HEK293 (cell line): ENCODE results near the gene ALDH3A1.

Experiments
- CTCF ChIA-PET: fragments of 350-600 bp; formaldehyde crosslinking; extraction: SDS; loops from one replicate; lab custom pipeline; 2021; ENCODE audit warnings: antibody characterized with exemption; lab: Yijun Ruan, JAX
- POLR2A ChIA-PET: fragments of 300-600 bp; formaldehyde crosslinking; extraction: SDS; loops from one replicate; lab custom pipeline; 2020; ENCODE audit warnings: antibody characterized with exemption, inconsistent platforms; lab: Yijun Ruan, JAX
- H3K27ac ChIP-seq: fragments of 200-500 bp; sonication (Bioruptor generic); 2 replicates; pipeline ENCODE4 v1.5.1; 2014; ENCODE audit warnings: low read depth, low read length, control low read depth, inconsistent platforms; ENCODE audit errors: extremely low read depth
- H3K36me3 ChIP-seq, 2 experiments: fragments of 200-500 bp in 1 of 2; sonication (Bioruptor generic) in 1 of 2; 1 replicate in 1 of 2; 2 replicates in 1 of 2; pipeline ENCODE4 v1.5.1; 2014 to 2017; ENCODE audit warnings: inconsistent platforms in 2 of 2, low read length in 2 of 2; ENCODE audit not compliant: control insufficient read depth in 2 of 2, insufficient read depth in 1 of 2
- H3K4me1 ChIP-seq: fragments of 200-500 bp; sonication (Bioruptor generic); 2 replicates; pipeline ENCODE4 v1.5.1; 2014; ENCODE audit warnings: mild to moderate bottlenecking, low read length, inconsistent platforms; ENCODE audit not compliant: control insufficient read depth, insufficient read depth
- H3K4me3 ChIP-seq: 2 replicates; pipeline ENCODE4 v1.5.1; 2011; ENCODE audit warnings: low read depth, mild to moderate bottlenecking, control low read depth, low read length, moderate library complexity
- H3K9me3 ChIP-seq: fragments of 200-500 bp; sonication (Bioruptor generic); 2 replicates; pipeline ENCODE4 v1.5.1; 2014; ENCODE audit warnings: low read depth, low read length, inconsistent platforms; ENCODE audit not compliant: control insufficient read depth, insufficient read depth
- FEZF1 ChIP-seq: fragments of 450-650 bp; formaldehyde crosslinking; IDR thresholded peaks from 2 replicates; pipeline ENCODE4 v1.5.1; 2016; ENCODE audit warnings: missing biosample characterization, missing genetic modification characterization
- KLF7 ChIP-seq: fragments of 450-650 bp; formaldehyde crosslinking; IDR thresholded peaks from 2 replicates; pipeline ENCODE4 v1.5.1; 2016; ENCODE audit warnings: missing biosample characterization, missing genetic modification characterization, borderline replicate concordance
- OSR2 ChIP-seq: fragments of 450-650 bp; formaldehyde crosslinking; IDR thresholded peaks from 2 replicates; pipeline ENCODE4 v1.5.1; 2016; ENCODE audit warnings: missing biosample characterization, missing genetic modification characterization
- RBAK ChIP-seq: fragments of 450-650 bp; formaldehyde crosslinking; IDR thresholded peaks from 2 replicates; pipeline ENCODE4 v1.5.1; 2016; ENCODE audit warnings: missing biosample characterization, missing genetic modification characterization
- SALL2 ChIP-seq: fragments of 450-650 bp; formaldehyde crosslinking; IDR thresholded peaks from 2 replicates; pipeline ENCODE4 v1.5.0; 2017; ENCODE audit warnings: missing biosample characterization, mild to moderate bottlenecking, missing genetic modification characterization, borderline replicate concordance
- TCF7L2 ChIP-seq: IDR thresholded peaks from 2 replicates; pipeline ENCODE4 v1.6.1; 2011; ENCODE audit warnings: low read depth, mild to moderate bottlenecking, inconsistent platforms, low read length, moderate library complexity, borderline replicate concordance
- ZBTB17 ChIP-seq: fragments of 450-650 bp; formaldehyde crosslinking; IDR thresholded peaks from 2 replicates; pipeline ENCODE4 v1.5.1; 2016; ENCODE audit warnings: missing biosample characterization, missing genetic modification characterization
- ZIC2 ChIP-seq: fragments of 450-650 bp; formaldehyde crosslinking; IDR thresholded peaks from 2 replicates; pipeline ENCODE4 v1.5.1; 2016; ENCODE audit warnings: missing biosample characterization, missing genetic modification characterization
- ZNF112 ChIP-seq: fragments of 450-650 bp; formaldehyde crosslinking; IDR thresholded peaks from 2 replicates; pipeline ENCODE4 v1.5.0; 2017; ENCODE audit warnings: missing biosample characterization, missing genetic modification characterization
- ZNF23 ChIP-seq: fragments of 450-650 bp; formaldehyde crosslinking; IDR thresholded peaks from 2 replicates; pipeline ENCODE4 v1.5.1; 2016; ENCODE audit warnings: missing biosample characterization, missing genetic modification characterization, borderline replicate concordance
- ZNF514 ChIP-seq: fragments of 450-650 bp; formaldehyde crosslinking; IDR thresholded peaks from 2 replicates; pipeline ENCODE4 v1.5.1; 2016; ENCODE audit warnings: missing biosample characterization, missing genetic modification characterization
- ZNF610 ChIP-seq: fragments of 450-650 bp; formaldehyde crosslinking; IDR thresholded peaks from 2 replicates; pipeline ENCODE4 v1.5.1; 2016; ENCODE audit warnings: missing biosample characterization, missing genetic modification characterization, borderline replicate concordance
- ZNF670 ChIP-seq: fragments of 450-650 bp; formaldehyde crosslinking; IDR thresholded peaks from 2 replicates; pipeline ENCODE4 v1.5.1; 2016; ENCODE audit warnings: missing biosample characterization, missing genetic modification characterization, low read depth
- ZNF791 ChIP-seq: fragments of 450-650 bp; formaldehyde crosslinking; IDR thresholded peaks from 2 replicates; pipeline ENCODE4 v1.5.1; 2016; ENCODE audit warnings: missing biosample characterization, missing genetic modification characterization
- ZSCAN16 ChIP-seq: fragments of 450-650 bp; formaldehyde crosslinking; IDR thresholded peaks from 2 replicates; pipeline ENCODE4 v1.5.1; 2016; ENCODE audit warnings: missing biosample characterization, missing genetic modification characterization
- ZSCAN23 ChIP-seq: fragments of 450-650 bp; formaldehyde crosslinking; IDR thresholded peaks from 2 replicates; pipeline ENCODE4 v1.5.1; 2016; ENCODE audit warnings: missing biosample characterization, missing genetic modification characterization
- TF ChIP-seq, protein P1 (sequence below): fragments of 450-650 bp; formaldehyde crosslinking; IDR thresholded peaks from 2 replicates; pipeline ENCODE4; 2016; ENCODE audit warnings: missing biosample characterization, missing genetic modification characterization
- TF ChIP-seq, protein P2 (sequence below): fragments of 450-650 bp; formaldehyde crosslinking; IDR thresholded peaks from 2 replicates; pipeline ENCODE4 v1.5.1; 2016; ENCODE audit warnings: missing biosample characterization, missing genetic modification characterization
- TF ChIP-seq, protein P3 (sequence below): fragments of 450-650 bp; formaldehyde crosslinking; conservative IDR thresholded peaks from 2 replicates; pipeline ENCODE4 v1.5.1; 2016; ENCODE audit warnings: low read depth, missing biosample characterization, missing genetic modification characterization

ALDH3A1 gene

GRCh38 chr17:19741832-19742457 is 6.2 kb downstream of the ALDH3A1 start:
- no peak for TF ChIP-seq FEZF1 (tag by site-specific recombination)
- peaks cover 3% of the 10 kb centered on the region; the same call in 1 of the 2 replicates for H3K4me1 ChIP-seq
- no peak overlapping the region for H3K27ac ChIP-seq
- no peak overlapping the region for H3K4me3 ChIP-seq
- CTCF ChIA-PET: interaction anchor here (1.0 to 7.3 kb wide), 3 partner anchors 12 to 19 kb away, joined by 3 to 80 read pairs (median 4); no protein-coding TSS in a partner anchor
- no peaks in the 10 kb centered on the region for H3K36me3 ChIP-seq
- H3K9me3 ChIP-seq: no peaks in the 10 kb centered on the region
- POLR2A ChIA-PET: interaction anchor here (1.4 kb wide), 1 partner anchor 93 kb away, joined by 4 read pairs; the partner anchor contains the start of gene ALDH3A2

GRCh38 chr17:19740933-19741332 is 7.2 kb downstream of the ALDH3A1 start:
- no peak for TF ChIP-seq ZSCAN23 (tag by site-specific recombination)
- TF ChIP-seq ZIC2 (tag by site-specific recombination): no peak
- TF ChIP-seq KLF7 (tag by site-specific recombination): no peak
- no peak for TF ChIP-seq ZNF112
- TF ChIP-seq SALL2 (tag by site-specific recombination): no peak
- TF ChIP-seq ZNF514 (tag by site-specific recombination): no peak
- TF ChIP-seq ZBTB17 (tag by site-specific recombination): no peak
- TF ChIP-seq ZNF610 (tag by site-specific recombination): no peak
- no peak for TF ChIP-seq OSR2
- TF ChIP-seq, all 188 proteins: peak for 0
- ChIA-PET CTCF (interaction anchor here (0.6 to 7.3 kb wide), 5 partner anchors 13 to 378 kb away, joined by 3 to 80 read pairs (median 4); partner anchors contain the start of gene B9D1), POLR2A (interaction anchor here (1.4 kb wide), 1 partner anchor 92 kb away, joined by 4 read pairs; the partner anchor contains the start of gene ALDH3A2)
- Histone ChIP-seq H3K36me3 (no peaks in the 10 kb centered on the region), H3K4me1 (peaks cover 3% of the 10 kb centered on the region; the same call in 1 of the 2 replicates), H3K9me3 (no peaks in the 10 kb centered on the region), H3K27ac (no peak overlapping the region), H3K4me3 (no peak overlapping the region)

DNA sequence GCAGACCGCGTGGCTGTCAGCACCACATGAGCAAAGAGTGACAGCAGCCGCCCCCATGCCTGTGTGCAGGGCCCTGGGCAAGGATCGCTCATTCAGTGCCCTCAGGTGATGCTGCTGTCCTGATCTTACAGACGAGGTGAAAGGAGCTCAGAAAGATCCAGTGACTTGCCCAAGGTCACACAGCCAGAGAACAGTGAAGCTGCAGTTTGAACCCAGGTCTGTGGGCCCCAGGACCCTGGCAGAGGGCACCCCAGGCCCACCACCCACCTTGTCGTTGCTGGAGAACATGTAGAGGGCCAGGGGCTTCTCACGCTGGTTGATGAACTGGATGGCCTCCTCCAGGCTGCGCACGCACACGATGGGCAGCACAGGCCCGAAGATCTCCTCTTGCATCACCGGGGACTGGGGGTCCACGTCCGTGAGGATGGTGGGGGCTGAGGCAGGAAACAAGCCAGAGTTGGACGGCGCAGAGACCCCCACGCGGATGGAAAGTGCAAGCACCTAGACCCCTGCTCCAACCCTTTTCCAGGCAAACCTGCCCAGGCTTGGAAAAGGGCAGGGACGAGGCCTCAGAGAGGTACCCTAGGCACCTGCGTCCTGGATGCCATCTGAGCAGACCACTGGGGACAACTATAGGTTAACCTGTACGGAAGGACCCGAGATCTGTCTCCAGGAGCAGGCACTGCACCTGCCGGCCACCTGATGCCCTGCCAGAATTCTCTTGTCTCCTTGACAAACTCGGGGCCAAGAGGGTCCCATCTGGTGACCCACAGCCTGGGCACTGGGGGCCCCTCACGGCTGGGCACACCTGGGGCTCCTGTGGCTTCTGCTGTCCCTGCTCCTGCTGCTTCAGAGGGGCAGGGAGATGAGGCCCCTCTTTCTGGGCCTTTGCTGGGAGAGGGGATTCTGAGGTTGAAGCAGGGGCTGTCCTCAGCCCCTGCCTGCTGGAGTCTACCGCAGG is 8.6 kb downstream of the ALDH3A1 start:
- no peaks in the 10 kb centered on the region for H3K36me3 ChIP-seq
- ChIA-PET POLR2A (no interaction called here), CTCF (interaction anchor here (1.0 to 7.3 kb wide), 2 partner anchors 22 to 27 kb away, joined by 3 to 80 read pairs; no protein-coding TSS in a partner anchor)
- no peaks in the 10 kb centered on the region for H3K4me1 ChIP-seq
- H3K4me3 ChIP-seq: no peak overlapping the region
- no peaks in the 10 kb centered on the region for H3K9me3 ChIP-seq
- H3K27ac ChIP-seq: no peak overlapping the region
- TF ChIP-seq, protein P1, sequence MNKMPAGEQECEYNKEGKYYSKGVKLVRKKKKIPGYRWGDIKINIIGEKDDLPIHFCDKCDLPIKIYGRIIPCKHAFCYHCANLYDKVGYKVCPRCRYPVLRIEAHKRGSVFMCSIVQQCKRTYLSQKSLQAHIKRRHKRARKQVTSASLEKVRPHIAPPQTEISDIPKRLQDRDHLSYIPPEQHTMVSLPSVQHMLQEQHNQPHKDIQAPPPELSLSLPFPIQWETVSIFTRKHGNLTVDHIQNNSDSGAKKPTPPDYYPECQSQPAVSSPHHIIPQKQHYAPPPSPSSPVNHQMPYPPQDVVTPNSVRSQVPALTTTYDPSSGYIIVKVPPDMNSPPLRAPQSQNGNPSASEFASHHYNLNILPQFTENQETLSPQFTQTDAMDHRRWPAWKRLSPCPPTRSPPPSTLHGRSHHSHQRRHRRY: no peak
- TF ChIP-seq, protein P2, sequence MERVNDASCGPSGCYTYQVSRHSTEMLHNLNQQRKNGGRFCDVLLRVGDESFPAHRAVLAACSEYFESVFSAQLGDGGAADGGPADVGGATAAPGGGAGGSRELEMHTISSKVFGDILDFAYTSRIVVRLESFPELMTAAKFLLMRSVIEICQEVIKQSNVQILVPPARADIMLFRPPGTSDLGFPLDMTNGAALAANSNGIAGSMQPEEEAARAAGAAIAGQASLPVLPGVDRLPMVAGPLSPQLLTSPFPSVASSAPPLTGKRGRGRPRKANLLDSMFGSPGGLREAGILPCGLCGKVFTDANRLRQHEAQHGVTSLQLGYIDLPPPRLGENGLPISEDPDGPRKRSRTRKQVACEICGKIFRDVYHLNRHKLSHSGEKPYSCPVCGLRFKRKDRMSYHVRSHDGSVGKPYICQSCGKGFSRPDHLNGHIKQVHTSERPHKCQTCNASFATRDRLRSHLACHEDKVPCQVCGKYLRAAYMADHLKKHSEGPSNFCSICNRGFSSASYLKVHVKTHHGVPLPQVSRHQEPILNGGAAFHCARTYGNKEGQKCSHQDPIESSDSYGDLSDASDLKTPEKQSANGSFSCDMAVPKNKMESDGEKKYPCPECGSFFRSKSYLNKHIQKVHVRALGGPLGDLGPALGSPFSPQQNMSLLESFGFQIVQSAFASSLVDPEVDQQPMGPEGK (tag by site-specific recombination): no peak
- TF ChIP-seq ZSCAN16 (tag by site-specific recombination) (no peak), TCF7L2 (no peak), ZNF670 (tag by site-specific recombination) (no peak), RBAK (tag by site-specific recombination) (no peak), ZNF791 (no peak), ZNF23 (tag by site-specific recombination) (no peak)
- TF ChIP-seq, protein P3, sequence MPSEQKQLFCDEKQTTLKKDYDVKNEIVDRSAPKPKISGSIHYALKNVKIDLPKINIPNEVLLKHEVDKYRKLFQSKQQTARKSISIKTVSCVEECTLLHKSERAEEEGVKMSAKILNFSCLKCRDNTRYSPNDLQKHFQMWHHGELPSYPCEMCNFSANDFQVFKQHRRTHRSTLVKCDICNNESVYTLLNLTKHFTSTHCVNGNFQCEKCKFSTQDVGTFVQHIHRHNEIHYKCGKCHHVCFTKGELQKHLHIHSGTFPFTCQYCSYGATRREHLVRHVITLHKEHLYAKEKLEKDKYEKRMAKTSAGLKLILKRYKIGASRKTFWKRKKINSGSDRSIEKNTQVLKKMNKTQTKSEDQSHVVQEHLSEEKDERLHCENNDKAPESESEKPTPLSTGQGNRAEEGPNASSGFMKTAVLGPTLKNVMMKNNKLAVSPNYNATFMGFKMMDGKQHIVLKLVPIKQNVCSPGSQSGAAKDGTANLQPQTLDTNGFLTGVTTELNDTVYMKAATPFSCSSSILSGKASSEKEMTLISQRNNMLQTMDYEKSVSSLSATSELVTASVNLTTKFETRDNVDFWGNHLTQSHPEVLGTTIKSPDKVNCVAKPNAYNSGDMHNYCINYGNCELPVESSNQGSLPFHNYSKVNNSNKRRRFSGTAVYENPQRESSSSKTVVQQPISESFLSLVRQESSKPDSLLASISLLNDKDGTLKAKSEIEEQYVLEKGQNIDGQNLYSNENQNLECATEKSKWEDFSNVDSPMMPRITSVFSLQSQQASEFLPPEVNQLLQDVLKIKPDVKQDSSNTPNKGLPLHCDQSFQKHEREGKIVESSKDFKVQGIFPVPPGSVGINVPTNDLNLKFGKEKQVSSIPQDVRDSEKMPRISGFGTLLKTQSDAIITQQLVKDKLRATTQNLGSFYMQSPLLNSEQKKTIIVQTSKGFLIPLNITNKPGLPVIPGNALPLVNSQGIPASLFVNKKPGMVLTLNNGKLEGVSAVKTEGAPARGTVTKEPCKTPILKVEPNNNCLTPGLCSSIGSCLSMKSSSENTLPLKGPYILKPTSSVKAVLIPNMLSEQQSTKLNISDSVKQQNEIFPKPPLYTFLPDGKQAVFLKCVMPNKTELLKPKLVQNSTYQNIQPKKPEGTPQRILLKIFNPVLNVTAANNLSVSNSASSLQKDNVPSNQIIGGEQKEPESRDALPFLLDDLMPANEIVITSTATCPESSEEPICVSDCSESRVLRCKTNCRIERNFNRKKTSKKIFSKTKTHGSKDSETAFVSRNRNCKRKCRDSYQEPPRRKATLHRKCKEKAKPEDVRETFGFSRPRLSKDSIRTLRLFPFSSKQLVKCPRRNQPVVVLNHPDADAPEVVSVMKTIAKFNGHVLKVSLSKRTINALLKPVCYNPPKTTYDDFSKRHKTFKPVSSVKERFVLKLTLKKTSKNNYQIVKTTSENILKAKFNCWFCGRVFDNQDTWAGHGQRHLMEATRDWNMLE (tag by site-specific recombination): no peak
